Activated gamma-delta T cell treated with Interleukin-2 at 50 U/mL for 16 hours (primary cell): ENCODE data around the gene KRTAP5-1.
"Not testable (repeated sequence)": the region's sequence is repeated elsewhere in the genome, so short reads cannot be mapped to it uniquely, and the experiment has no call there.

ENCODE experiments used
- DNase-seq: peaks from one replicate; pipeline ENCODE4 v3.0.0-alpha.2; 2020

KRTAP5-1 gene, protein sequence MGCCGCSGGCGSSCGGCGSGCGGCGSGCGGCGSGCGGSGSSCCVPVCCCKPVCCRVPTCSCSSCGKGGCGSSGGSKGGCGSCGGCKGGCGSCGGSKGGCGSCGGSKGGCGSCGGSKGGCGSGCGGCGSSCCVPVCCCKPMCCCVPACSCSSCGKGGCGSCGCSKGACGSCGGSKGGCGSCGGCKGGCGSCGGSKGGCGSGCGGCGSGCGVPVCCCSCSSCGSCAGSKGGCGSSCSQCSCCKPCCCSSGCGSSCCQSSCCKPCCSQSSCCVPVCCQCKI

DNA sequence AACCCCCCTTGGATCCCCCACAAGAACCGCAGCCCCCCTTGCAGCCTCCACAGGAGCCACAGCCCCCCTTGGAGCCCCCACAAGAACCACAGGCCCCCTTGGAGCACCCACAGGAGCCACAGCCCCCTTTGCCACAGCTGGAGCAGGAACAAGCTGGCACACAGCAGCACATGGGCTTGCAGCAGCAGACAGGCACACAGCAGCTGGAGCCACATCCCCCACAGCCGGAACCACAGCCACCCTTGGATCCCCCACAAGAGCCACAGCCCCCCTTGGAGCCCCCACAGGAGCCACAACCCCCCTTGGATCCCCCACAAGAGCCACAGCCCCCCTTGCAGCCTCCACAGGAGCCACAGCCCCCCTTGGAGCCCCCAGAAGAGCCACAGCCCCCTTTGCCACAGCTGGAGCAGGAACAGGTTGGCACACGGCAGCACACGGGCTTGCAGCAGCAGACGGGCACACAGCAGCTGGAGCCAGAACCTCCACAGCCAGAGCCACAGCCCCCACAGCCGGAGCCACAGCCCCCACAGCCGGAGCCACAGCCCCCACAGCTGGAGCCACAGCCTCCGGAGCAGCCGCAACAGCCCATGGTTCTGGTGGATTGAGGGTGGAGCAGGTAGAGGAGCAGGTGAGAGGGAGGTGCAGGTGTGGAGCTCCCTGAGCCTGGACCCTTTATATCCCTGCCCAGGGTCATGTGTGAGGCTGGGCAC lies at the start of gene KRTAP5-1:
Gene KRTAP5-1 (minus strand): TSS at position 623 of the 710 bp plus-strand sequence. CDS start 34 bp downstream, at position 589.
- DNase-seq = not testable (repeated sequence)

DNA sequence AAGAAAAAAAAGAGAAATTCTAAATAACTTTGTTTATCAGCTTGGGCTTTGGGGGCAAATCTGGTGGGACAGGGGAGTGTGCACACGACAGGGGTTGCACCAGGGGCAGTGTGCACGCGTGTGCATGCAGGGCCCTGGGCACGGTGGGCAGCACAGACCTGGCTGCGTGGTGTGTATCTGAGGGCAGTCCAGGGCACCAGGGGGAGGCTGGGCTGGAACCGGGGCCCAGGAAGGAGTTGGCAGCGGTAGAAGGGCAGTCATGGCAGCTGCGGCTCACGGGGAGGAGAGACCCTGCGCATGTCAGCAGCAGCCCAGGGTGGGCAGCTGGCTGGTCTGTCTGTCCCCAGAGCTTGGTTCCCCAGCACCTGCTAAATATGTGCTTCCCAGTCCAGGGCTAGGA lies 48.8 kb upstream of the KRTAP5-1 start:
- no peak for DNase-seq

DNA sequence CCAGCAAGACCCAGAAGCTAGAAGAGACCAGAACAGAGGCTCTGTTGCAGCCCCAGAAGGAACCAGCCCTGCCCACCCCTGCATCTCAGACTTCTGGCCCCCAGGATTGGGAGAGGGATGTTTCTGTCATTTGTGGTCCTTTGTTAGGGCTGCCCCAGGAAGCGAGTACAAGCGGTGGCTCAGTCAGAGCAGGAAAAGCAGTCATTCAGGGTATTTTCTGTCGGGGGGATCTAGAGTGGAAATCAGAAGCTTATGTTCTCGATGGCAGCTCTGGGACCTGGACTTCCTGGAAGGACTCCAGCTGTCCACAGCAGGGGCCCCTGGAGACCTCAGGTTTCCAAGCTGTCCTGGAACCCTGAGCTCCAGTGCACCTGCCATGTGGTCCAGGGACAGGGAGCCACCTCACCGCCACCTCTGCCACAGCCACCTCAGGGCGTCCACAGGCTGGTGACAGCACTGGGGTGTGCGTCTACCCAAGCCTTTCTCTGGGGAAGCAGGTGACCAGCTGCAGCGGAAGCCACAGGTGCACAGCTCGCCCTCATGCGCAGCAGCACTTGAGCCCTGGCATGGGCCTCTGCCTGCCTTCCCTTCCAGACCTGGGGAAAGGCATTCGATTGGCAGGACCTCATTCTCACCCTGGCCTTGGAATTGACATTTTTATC lies 47.1 kb upstream of the KRTAP5-1 start:
- no peak for DNase-seq

DNA sequence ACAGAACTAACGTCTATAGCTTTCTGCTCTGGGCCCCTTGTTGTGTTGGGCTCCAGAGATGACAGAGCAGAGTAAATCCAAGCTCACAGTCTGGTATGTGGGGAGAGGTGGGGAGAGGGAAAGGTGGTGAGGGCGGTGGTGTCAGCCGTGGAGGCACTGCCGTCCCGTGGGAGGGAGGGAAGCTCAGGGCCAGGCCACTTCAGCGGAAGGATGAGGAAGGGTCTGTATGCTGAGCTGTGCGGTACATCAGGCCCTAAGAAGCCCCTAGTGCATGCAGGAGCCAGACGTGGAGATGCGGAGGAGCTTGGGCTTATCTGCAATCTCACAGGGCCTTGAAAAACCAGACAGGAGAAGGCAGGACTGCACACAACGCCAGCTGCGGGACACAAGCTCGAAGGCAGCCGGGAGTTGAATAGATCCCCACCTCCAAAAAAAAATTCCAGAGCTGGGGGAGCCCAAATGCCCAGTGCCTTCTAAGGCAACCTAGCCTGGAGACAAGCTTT lies 46.0 kb upstream of the KRTAP5-1 start:
- no peak for DNase-seq

DNA sequence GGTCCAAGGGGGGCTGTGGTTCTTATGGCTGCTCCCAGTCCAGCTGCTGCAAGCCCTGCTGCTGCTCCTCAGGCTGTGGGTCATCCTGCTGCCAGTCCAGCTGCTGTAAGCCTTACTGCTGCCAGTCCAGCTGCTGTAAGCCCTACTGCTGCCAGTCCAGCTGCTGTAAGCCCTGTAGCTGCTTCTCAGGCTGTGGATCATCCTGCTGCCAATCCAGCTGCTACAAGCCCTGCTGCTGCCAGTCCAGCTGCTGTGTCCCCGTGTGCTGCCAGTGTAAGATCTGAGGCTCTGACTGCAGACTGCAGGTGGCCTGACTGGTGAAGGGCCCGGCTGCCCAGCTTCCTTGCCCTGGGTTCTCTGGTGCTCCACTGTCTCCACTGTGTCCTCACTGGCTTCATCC lies 45.2 kb upstream of the KRTAP5-1 start:
- DNase-seq = no peak

DNA sequence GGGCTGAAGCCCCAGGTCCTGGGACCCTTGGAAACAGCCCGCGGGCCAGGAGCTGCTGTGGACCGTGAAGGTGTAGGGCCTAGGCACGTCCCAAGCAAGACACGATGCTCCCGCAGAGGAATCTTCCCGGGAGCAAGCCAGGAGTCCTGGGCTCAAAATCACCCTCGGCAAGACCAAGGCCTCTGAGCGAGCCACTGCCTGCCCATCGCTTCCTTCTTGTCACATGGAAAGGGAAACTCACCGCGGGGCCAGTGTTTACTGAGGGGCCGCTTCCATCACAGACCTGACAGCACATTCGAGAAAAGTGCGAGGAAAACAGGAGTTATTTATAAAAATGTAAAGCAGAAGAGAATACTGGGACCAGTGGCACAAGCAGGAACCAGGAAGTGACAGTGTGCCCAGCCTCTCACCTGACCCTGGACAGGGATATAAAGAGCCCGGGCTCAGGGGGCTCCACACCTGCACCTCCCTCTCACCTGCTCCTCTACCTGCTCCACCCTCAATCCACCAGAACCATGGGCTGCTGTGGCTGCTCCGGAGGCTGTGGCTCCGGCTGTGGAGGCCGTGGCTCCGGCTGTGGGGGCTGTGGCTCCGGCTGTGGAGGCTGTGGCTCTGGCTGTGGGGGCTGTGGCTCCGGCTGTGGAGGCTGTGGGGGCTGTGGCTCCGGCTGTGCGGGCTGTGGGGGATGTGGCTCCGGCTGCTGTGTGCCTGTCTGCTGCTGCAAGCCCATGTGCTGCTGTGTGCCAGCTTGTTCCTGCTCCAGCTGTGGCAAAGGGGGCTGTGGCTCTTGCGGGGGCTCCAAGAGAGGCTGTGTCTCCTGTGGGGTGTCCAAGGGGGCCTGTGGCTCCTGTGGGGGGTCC lies 44.5 kb upstream of the KRTAP5-1 start, which contains the start of gene KRTAP5-5:
Gene KRTAP5-5 (plus strand): TSS at position 450 of the 860 bp plus-strand sequence. CDS start 66 bp downstream, at position 516.
- no peak for DNase-seq

DNA sequence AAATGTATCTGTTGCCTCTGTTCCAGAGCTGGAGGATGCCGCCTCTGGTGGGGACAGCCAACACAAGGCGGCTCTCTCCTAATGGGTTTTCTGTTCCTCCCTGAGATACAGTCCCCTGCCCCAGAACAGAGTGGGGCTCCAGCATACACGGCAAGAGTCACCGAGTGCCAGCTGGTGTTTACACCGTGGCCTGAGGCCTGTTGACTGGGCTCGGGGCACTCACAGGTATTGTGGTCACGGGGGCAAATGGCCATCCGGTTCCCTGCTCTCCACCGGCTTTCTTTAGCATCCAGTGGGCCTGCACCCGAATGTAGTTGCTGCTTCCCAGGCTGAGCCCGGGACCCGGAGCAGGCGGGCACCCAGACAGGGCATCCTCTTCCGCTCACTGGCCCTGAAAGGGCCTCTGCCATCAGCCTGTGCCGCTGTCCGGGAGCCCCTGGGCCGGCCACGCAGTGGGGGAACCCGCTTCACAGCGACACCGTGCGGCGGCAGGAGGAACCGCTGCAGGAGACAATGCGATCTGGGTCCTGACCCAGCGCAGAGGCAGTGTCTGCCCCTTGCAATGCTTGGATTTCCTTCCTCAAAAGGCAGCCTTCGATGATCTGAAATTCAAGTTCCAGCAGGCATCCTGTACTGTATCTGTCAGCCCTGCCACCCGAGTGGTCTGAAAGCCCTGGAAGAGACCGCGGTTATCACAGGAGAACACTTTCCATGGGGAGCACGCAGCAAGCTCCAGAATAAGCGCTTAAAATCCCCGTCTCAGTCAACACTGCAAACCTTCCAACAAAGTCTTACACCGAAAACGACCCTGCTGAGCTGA lies 43.6 kb upstream of the KRTAP5-1 start:
- peak; percentile 61 for DNase-seq

DNA sequence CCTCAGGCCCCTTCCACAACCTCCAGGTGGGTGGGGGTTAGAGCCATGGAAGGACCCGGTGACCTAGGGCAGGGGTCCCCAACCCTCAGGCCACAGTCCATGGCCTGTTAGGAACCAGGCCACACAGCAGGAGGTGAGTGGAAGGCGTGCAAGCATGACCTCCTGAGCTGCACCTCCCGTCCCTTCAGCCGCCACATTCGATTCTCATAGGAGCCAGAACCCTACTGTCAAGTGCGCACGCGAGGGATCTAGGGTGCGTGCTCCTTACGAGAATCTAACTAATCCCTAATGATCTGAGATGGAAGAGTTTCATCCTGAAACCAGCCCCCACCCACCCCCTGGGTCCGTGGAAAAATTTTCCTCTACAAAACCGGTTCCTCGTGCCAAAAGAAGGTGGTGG lies 40.5 kb upstream of the KRTAP5-1 start:
- DNase-seq = no peak

DNA sequence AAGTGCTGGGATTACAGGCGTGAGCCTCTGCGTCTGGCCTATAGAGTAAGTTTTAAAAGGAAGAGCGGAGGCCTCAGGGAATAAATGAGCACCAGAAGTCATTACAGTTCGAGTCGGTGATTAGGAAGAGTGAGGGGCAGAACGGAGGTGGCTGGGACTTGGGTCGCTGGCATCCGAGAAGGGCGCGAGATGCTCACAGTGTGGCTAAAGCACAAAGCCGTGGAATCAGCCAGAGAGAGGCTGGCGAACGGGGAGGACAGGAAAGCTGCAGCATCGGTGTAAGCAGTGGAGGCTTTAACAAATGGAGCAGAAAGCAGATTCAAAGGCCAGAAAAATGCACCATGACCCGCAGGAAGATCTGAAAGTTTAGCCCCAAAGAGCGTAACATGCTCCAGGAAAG lies 39.5 kb upstream of the KRTAP5-1 start:
- DNase-seq = no peak

DNA sequence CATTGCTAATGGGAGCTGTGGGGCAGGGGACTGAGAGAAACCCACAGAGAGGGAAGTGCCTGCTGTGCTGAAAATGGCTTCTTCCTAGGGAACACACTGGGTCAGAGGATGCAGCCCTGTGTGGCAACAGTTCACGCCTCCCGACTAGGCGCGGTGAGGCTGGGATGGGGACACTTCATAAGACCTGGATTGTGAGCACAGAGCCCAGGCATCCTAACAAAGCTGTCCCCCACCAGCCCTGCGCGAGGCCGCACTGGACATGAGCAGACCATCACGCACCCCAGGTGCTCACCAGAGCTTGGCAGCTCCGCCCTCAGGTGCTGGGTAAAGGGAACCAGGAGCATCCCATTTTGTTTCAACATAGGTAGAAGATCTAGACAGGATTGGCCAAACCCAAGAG lies 38.6 kb upstream of the KRTAP5-1 start:
- no peak for DNase-seq

DNA sequence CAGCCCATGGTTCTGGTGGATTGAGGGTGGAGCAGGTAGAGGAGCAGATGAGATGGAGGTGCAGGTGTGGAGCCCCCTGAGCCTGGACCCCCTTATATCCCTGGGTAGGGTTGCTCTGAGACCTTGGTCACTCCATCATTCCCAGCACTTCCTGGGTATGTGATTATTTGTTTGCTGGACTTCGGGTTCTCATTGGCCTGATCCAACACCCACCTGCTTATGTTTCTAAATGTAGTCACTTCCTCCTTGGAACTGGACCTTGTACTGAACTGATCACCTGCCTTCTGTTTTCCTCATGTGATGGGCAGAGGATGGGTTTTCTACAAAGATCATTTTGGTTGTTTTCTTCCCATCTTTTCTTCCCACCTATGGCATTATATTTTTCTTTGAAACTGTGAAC lies 37.0 kb upstream of the KRTAP5-1 start, which contains the start of gene KRTAP5-4:
Gene KRTAP5-4 (minus strand): TSS at position 53 of the 400 bp plus-strand sequence. CDS start 45 bp downstream, at position 8.
- no peak for DNase-seq

DNA sequence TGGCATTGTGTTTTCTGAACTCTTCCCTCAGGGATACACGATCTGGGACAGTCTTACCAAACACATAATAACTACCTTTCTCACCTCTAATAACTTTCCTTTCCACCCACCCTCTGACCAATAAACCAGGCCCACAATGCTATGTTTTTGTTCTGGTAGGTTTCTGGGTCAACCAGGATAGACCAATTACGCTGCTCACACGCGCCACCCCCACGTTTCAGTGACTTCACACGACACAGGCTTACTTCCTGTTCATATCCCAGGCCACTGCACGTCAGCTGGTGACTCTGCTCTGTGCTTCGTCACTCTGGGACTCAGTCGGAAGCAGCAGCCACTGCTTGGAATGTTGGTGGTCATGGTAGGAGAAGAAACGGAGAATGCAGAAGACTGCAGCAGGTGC lies 34.4 kb upstream of the KRTAP5-1 start:
- DNase-seq = no peak

DNA sequence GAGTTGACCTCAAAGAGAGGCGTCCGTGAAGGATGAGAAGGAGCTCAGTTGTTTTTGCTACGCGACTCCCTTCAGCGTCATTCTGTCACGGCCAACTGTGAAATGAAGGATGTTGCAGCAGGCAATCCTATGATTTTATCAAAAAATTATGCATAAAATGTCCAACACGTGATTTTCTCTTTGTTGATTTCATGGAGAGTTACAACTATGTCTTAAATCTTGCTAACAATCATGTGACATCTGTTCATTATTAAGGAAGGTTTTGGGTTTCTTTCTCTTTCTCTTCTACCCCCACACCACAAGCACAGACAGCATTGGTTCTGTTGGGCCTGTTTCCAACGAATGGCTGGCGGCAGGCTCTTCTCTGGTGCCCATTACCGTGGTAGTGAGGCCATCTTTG lies 33.1 kb upstream of the KRTAP5-1 start:
- no peak for DNase-seq

DNA sequence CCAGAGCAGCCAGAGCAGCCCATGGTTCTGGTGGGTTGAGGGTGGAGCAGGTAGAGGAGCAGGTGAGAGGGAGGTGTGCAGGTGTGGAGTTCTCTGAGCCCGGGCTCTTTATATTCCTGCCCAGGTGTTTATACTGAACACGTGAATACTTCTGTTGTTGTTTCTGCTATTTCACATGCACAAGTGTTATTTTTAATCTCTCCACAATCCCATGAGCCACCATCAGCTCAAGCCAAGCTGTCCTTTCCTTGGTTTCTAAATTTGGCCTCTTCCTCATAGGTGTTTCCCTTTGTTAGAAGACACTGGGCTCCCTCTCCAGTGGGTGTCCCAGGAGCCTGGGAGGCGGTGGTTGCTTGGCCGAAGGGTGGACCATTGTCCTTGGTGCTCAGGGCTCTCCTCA lies 23.3 kb upstream of the KRTAP5-1 start, which contains the start of gene KRTAP5-3:
Gene KRTAP5-3 (minus strand): TSS at position 101 of the 400 bp plus-strand sequence. CDS start 78 bp downstream, at position 23.
- DNase-seq = no peak

DNA sequence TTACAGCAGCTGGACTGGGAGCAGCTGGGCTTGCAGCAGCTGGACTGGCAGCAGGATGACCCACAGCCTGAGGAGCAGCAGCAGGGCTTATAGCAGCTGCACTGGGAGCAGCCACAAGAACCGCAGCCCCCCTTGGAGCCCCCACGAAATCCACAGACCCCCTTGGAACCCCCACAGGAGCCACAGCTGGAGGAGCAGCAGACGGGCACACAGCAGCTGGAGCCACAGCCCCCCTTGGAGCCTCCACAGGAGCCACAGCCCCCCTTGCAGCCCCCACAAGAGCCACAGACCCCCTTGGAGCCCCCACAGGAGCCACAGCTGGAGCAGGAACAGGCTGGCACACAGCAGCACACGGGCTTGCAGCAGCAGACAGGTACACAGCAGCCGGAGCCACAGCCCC lies 22.8 kb upstream of the KRTAP5-1 start:
- DNase-seq = not testable (repeated sequence)

DNA sequence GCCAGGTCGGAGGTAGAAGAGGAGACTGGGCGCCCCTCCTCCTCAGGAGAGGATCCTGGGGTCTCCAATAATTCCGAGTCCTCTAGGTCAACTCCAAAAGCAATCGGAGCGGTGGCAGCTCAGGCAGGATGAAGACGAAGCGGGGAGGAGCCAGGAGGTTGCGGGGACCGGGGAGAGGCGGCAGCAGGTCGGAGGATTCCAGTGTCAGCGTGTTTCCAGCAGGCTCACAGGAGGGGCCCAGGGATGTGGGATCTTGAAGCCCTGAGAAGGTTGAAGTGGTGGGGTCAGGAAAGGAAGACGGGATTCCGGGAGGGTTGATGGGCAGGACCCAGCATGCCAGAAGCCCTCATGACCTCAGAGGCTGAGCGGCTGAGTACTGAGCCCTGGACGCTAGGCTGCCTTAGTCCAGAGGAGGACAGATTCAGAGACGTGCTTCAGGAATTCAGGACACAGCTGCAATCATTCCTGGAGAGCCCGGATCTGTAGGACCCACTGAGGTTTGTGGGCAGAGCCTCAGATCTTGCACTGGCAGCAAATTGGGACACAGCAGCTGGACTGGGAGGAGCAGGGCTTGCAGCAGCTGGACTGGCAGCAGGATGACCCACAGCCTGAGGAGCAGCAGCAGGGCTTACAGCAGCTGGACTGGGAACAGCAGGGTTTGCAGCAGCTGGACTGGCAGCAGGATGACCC lies 22.2 kb upstream of the KRTAP5-1 start:
- not testable (repeated sequence) for DNase-seq

DNA sequence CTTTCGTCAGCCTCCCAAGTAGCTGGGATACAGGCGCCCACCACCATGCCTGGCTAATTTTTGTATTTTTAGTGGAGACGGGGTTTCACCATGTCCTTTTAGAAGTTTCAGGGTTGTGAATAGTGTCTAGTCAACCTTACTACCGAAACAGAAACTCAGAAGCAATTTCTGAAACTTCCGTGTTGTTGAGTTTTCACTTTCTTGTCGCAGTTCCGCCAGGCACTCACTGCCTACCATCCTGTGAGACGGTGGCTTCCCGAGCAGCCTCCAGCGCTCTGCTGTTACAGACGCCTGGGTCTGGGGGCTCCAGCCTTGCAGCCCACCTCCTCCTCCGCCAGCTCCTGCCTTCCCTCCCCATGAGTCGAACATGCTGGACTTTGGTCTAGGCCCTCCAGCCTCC lies 20.8 kb upstream of the KRTAP5-1 start:
- DNase-seq = not testable (repeated sequence)

DNA sequence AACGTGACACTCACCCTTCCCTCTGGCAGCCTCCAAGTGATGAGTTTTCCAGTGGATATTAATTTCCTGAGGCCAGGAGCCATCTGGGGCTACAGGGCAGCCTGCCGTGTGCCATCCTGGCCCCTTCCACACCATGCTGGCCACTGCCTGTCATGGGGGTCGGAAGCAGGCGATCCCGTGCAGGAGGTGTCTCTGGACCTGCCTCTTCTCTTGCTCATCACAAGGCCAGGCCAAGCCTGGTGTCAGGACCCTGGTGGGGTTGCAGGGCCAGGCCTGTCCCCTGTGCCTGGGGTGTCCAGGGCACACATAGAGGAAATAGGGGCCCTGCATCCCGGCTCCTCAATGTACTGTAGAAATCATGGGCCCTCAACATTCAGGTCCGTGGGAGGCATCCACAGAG lies 19.6 kb upstream of the KRTAP5-1 start:
- no peak for DNase-seq

DNA sequence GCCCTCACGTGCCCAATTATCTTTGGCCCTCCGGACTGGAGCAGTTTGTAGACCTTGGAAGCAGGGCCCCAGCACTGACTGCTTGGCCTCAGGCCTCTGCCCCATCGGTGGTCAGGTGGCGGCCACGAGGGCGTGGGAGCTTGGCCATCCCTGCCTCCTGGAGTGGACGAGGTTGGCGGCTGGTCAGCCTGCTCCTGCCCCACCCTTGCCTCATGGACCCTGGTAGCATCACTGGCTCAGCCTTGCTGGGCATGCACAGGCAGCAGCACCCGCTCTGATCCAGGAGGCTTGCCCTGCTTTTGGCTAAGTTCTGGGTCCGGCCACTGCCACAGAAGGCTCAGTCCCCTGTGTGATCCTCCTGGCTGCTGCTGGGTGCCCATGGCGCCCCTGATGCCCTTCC lies 19.1 kb upstream of the KRTAP5-1 start:
- no peak for DNase-seq

DNA sequence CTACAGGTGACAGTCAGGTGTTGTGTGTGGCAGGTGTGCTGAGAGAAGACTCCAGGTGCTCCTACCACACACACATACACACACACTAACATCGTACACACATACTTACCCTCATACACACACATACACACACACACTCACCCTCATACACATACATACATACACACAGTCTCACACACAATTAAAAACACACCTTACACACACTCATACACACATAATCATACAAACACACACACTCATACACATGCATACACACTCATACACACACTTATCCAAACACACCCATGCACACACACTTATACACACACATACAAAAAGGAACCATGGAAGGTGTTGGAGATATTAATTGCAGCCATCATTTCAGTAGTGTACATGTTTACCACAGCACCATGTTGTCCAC lies 18.5 kb upstream of the KRTAP5-1 start:
- no peak for DNase-seq

DNA sequence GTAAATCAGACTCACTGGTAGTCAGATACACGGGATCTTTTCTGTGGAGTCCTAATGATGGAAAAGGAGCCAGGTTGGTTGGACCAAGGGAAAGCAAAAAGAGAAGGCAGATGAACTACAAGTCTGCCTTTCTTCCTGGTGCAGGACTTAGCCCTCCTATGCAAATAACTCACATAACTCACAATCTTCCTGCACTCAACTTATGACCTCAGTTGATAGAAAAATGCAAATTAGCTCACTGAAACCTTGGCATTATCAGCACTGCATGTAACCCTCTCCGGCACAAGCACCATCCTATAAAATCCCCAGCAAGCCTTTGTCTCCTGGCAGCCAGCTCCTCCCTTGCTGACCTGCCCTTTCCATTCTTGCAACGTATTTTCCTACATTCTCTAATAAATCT lies 16.6 kb upstream of the KRTAP5-1 start:
- not testable (repeated sequence) for DNase-seq
